ENCODE data around the gene TNRC18.
A peak's percentile ranks its signal among the peaks of the same experiment; 100 is the strongest.

Gene TNRC18

DNA sequence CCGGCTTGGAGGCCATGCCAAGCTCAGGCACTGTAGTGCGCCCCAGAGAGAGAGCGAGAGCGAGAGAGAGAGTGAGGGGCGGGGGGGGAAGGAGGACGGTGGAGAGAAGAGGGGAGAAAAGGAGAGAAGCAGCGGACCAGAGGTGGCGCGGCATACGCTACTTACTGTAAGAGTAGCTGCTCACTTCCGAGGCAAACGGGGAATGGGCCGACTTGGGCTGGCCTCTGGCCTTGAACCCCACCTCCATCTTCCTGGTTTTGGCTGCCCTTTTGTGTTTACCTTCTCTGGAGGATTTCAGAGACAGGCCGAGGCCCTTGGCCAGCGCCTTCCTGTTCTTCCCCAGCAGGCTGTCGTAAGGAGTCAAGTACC lies 66.9 kb downstream of the TNRC18 start:
- no peak for TF ChIP-seq CTCF (conservative IDR thresholded peaks at IDR 0.05)
- no peak overlapping the region for H3K27ac ChIP-seq

- peak overlapping the region; percentile 55 for H3K27ac ChIP-seq
- TF ChIP-seq CTCF (conservative IDR thresholded peaks at IDR 0.05) = no peak
Observed at GRCh38 chr7:5354460-5355232, 69.0 kb downstream of the TNRC18 start.

DNA sequence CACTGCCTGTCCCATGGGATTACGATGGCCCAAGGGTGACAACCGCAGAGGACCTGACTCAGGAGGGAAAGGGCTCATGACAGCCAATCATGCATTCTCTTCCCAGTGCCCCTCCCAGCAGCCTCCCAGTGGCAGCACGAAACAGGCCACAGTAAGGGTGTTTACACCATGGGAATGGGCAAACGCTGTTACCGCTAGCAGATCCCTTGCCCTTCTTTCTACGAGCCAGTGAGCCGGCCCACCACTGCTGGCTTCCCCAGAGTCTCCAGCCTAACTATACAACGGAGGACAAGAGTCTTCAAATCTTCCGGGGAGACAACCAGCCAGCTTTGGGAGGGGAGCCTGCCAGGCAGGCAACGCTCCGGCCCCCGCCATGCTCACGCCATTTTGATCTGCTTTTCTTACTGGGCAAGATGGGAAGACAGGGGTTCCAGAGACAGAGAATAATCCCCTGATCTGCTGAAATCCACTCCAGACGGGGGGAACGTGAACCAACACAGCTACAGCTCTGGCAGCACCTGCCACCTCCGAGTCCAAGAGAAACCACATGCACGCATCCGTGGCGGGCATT lies 71.1 kb downstream of the TNRC18 start:
- 0 out of 2 replicates have a peak overlapping the region, but pooled peaks have one; percentile 22 for H3K27ac ChIP-seq
- TF ChIP-seq CTCF (conservative IDR thresholded peaks at IDR 0.05) = no peak

DNA sequence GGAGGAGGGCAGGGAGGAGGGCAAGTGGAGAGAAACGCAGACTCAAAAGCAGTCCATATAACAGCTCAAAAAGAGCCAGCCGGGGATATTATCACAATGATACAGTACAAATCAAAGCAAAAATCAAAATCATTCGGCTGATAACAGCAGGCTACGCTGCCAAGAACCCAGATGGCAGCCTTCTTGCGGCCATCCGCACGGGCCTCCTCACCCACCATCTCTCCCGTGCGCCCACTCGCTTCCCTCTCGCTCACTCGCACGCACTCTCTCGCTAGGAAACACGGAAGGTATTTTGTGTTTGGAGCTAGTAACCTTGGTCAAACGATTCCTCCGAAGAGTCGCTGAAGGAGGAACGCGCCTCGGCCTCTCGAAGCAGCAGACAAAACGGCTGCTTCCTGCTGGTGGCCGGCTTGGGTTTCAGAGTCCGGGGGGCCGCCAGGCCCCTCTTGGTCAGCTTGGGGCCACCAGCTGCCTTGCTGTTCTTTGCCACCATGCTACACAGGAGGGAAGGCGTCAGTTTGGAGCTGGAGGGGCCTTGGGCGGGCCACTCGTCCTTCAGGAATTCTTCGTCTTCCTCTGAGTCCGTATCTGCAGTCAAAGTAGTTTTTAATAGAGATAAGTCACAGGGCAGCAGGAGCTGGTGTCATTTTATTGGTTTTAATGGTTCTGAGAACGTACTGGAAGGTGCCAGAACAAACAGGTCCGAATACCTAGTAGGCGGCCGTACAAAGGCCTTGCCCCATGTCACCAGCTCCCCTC lies 71.9 kb downstream of the TNRC18 start:
- no peak for TF ChIP-seq CTCF (conservative IDR thresholded peaks at IDR 0.05)
- 0 out of 2 replicates have a peak overlapping the region, but pooled peaks have one; percentile 22 for H3K27ac ChIP-seq

DNA sequence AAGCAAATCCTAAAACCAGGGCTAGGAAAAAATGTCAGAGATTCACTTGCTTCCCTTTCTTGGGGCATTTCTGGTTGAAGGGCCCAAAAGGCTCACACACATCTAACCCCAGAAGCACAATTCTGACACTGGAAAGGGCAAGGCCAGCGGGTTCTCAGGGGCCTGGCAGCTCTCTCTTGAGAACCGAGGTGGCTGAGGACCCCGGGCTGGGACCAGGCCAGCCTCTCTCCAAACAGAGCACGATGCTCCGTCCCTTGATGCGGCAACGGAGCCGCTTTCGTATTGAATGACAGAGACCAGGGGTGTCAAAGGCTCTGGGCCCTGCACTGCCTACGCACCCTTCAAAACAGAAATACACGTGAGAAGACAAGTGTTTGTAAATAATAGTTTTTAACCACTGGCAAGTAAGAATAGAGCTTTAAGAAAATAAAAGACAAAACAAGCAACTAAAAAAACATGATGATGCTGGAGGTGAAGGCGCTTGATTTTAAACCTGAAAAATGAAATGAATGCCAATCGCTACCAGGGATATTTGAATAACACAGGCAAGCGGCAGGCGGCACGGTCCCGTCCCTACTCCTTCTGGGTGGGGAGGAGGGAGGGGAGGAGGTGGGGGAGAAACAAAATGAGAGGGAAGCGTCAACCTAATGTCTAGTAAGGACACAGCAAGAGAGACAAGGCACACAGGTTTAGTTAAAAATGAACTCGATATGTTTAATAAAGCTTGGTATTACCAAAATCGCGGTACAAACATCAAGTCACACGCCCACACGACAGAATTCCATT lies 72.8 kb downstream of the TNRC18 start:
- no peak for TF ChIP-seq CTCF (conservative IDR thresholded peaks at IDR 0.05)
- no peak overlapping the region for H3K27ac ChIP-seq

DNA sequence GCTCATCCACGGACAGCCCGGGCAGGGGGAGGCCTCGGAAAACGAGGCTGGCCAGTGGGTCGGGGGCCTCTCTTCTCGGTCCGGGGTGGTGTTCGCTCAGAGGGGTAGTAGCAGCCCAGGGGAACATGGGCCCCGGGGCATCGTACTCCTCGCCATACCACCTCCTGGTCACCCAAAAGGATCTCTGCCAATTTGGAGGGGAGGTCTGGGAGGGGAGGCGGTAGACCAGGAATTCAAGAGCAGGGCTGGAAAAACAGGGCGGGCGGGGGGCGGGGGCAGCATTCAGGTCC lies 73.5 kb downstream of the TNRC18 start:
- TF ChIP-seq CTCF (conservative IDR thresholded peaks at IDR 0.05) = no peak
- no peak overlapping the region for H3K27ac ChIP-seq

Measured in VCaP (cell line).